Erythroblast (primary cell): ENCODE data around the gene AVL9.

Source experiments
- DNase-seq, 2 experiments: peaks; one replicate each; lab custom pipeline; 2025; lab: John Stamatoyannopoulos, UW
- GATA1 ChIP-seq: IDR thresholded peaks from 2 replicates; pipeline ENCODE4 v1.6.1; 2011; ENCODE audit warnings: low read depth, mild to moderate bottlenecking, control low read depth, low read length, moderate library complexity
- POLR2A ChIP-seq: IDR thresholded peaks from 2 replicates; pipeline ENCODE4 v1.6.1; 2011; ENCODE audit warnings: mild to moderate bottlenecking, low read length

AVL9 gene

GRCh38 chr7:32569388-32570289 lies 74.3 kb downstream of the AVL9 start:
- TF ChIP-seq POLR2A (no peak), GATA1 (no peak)
- no peak for DNase-seq

GRCh38 chr7:32573110-32573687 lies 77.9 kb downstream of the AVL9 start:
- no peak for DNase-seq
- no peak for TF ChIP-seq POLR2A
- TF ChIP-seq GATA1 = no peak

- TF ChIP-seq GATA1 (no peak), POLR2A (no peak)
- DNase-seq = no peak
Observed at GRCh38 chr7:32574626-32575025, 79.3 kb downstream of the AVL9 start.

- DNase-seq = peak; percentile 25 to 28
Observed at GRCh38 chr7:32577421-32577820, 82.1 kb downstream of the AVL9 start.

GRCh38 chr7:32579776-32580175 lies 84.5 kb downstream of the AVL9 start:
- TF ChIP-seq GATA1 (no peak), POLR2A (no peak)

More at GRCh38 chr7:32577421-32577820, 82.1 kb downstream of the AVL9 start:
- TF ChIP-seq GATA1 (no peak), POLR2A (no peak)

GRCh38 chr7:32580646-32581045 lies 85.4 kb downstream of the AVL9 start:
- DNase-seq = no peak
- TF ChIP-seq POLR2A (no peak), GATA1 (no peak)

More at GRCh38 chr7:32579776-32580175, 84.5 kb downstream of the AVL9 start:
- DNase-seq = no peak

- DNase-seq = no peak
- no peak for TF ChIP-seq GATA1
- no peak for TF ChIP-seq POLR2A
Observed at GRCh38 chr7:32582036-32582435, 86.7 kb downstream of the AVL9 start.

- TF ChIP-seq GATA1 (no peak), POLR2A (no peak)
- no peak for DNase-seq
Observed at GRCh38 chr7:32583791-32584190, 88.5 kb downstream of the AVL9 start.

GRCh38 chr7:32586291-32587221 lies 91.3 kb downstream of the AVL9 start:
- DNase-seq = peak; percentile 18 to 50
- TF ChIP-seq GATA1 = no peak
- TF ChIP-seq POLR2A = no peak

GRCh38 chr7:32587411-32587948 lies 92.2 kb downstream of the AVL9 start:
- TF ChIP-seq GATA1 (no peak), POLR2A (no peak)
- no peak for DNase-seq

- DNase-seq = no peak
Observed at GRCh38 chr7:32588657-32589056, 93.4 kb downstream of the AVL9 start.

GRCh38 chr7:32591938-32592337 lies 96.6 kb downstream of the AVL9 start:
- DNase-seq = no peak
- TF ChIP-seq GATA1 (no peak), POLR2A (no peak)

More at GRCh38 chr7:32588657-32589056, 93.4 kb downstream of the AVL9 start:
- TF ChIP-seq GATA1 = no peak
- TF ChIP-seq POLR2A = no peak

- TF ChIP-seq POLR2A (no peak), GATA1 (no peak)
- DNase-seq = no peak
Observed at GRCh38 chr7:32592701-32593100, 97.4 kb downstream of the AVL9 start.
